GM12878 (cell line): ENCODE results near the gene HIVEP1. TPM values are rescaled to one million over a fixed set of nuclear protein-coding genes. Genes with fewer than 3 reads are reported as not detected.

Experiments
- ATAC-seq: fragments of 200-7000 bp; cut with Tn5 transposase; 3 replicates; pipeline ENCODE4 v1.9.1; 2020; ENCODE audit warnings: mild to moderate bottlenecking, moderate library complexity
- BruUV-seq: library from RNA; stranded (reverse); fragments of 400-500 nt; replicated peaks from 2 replicates; lab custom pipeline; 2021; lab: Mats Ljungman, UMichigan
- CTCF ChIA-PET: fragments of 300-600 bp; sonication (Branson Sonifier 250); formaldehyde crosslinking; extraction: SDS; loops from one replicate; lab custom pipeline; 2021; ENCODE audit warnings: inconsistent platforms; lab: Yijun Ruan, JAX
- POLR2A ChIA-PET: fragments of 350-600 bp; formaldehyde crosslinking; extraction: SDS; loops from one replicate; lab custom pipeline; 2021; ENCODE audit warnings: inconsistent platforms; lab: Charles Lee
- RAD21 ChIA-PET: fragments of 300-600 bp; sonication (Branson Sonifier 250); formaldehyde crosslinking; loops from one replicate; lab custom pipeline; 2023; ENCODE audit warnings: antibody characterized with exemption; ENCODE audit not compliant: unreplicated experiment; lab: Charles Lee
- SMC1A ChIA-PET: fragments of 300-600 bp; sonication (Branson Sonifier 250); formaldehyde crosslinking; loops from one replicate; lab custom pipeline; 2023; ENCODE audit not compliant: unreplicated experiment, uncharacterized antibody; lab: Charles Lee
- DNase-seq: peaks from one replicate; pipeline ENCODE4 v3.0.0-alpha.2; 2011; ENCODE audit warnings: low read depth, low spot score
- FAIRE-seq: peaks from 3 replicates; lab custom pipeline; 2011; peaks lifted over from hg19 to GRCh38; lab: Jason Lieb, UNC
- H2AFZ ChIP-seq: 2 replicates; pipeline ENCODE4 v1.6.0; 2011; ENCODE audit warnings: low read depth, low read length, control low read depth; ENCODE audit not compliant: control insufficient read depth
- H3K27ac ChIP-seq: 2 replicates; pipeline ENCODE4 v1.5.1; 2011; ENCODE audit warnings: control low read depth; ENCODE audit not compliant: control insufficient read depth, insufficient read depth
- H3K27me3 ChIP-seq, 2 experiments: replicated peaks in 1 of 2; 2 replicates each; pipeline versions ENCODE4 v1.6.0 to v1.6.1; 2011; ENCODE audit warnings: low read length in 1 of 2; ENCODE audit not compliant: control insufficient read depth in 2 of 2, insufficient read depth in 2 of 2
- H3K36me3 ChIP-seq, 2 experiments: 2 replicates each; pipeline ENCODE4 v1.5.1; 2011; ENCODE audit warnings: low read length in 1 of 2; ENCODE audit not compliant: control insufficient read depth in 2 of 2, insufficient read depth in 2 of 2
- H3K4me1 ChIP-seq: 2 replicates; pipeline ENCODE4 v1.6.1; 2011; ENCODE audit warnings: mild to moderate bottlenecking, low read length, moderate library complexity, mixed read lengths; ENCODE audit not compliant: control insufficient read depth, insufficient read depth
- H3K4me2 ChIP-seq: 2 replicates; pipeline ENCODE4 v1.6.0; 2011; ENCODE audit warnings: control low read depth; ENCODE audit not compliant: control insufficient read depth, insufficient read depth
- H3K4me3 ChIP-seq: fragments of 200-600 bp; sonication (generic); 2 replicates; pipeline ENCODE4 v1.5.1; 2016
- H3K79me2 ChIP-seq: 2 replicates; pipeline ENCODE4 v1.6.0; 2011; ENCODE audit warnings: low read length; ENCODE audit not compliant: control insufficient read depth, insufficient read depth
- H3K9ac ChIP-seq: 2 replicates; pipeline ENCODE4 v1.8.0; 2011; ENCODE audit warnings: low read length, control low read depth, mixed read lengths; ENCODE audit not compliant: control insufficient read depth, insufficient read depth
- H3K9me3 ChIP-seq: replicated peaks from 3 replicates; pipeline ENCODE4 v1.5.1; 2011; ENCODE audit warnings: mild to moderate bottlenecking, low read length; ENCODE audit not compliant: control insufficient read depth, insufficient read depth
- H4K20me1 ChIP-seq: 2 replicates; pipeline ENCODE4 v1.6.0; 2011; ENCODE audit not compliant: control insufficient read depth, insufficient read depth
- SMC3 ChIP-seq: IDR thresholded peaks from 2 replicates; pipeline ENCODE4 v1.6.1; 2011; ENCODE audit warnings: low read length, improper control_type of control experiment, borderline replicate concordance
- ZBTB40 ChIP-seq: fragments of 450-650 bp; IDR thresholded peaks from 2 replicates; pipeline ENCODE4 v1.6.1; 2016; ENCODE audit warnings: mild to moderate bottlenecking, moderate library complexity, borderline replicate concordance
- WGBS: methylation state at CpG from one replicate; pipeline ENCODE4 v1.1.6; 2016; ENCODE audit warnings: low lambda C conversion rate; ENCODE audit not compliant: insufficient replicate concordance, insufficient coverage; ENCODE audit errors: missing lambda C conversion rate; 5-methylcytosine and 5-hydroxymethylcytosine counted together
- in situ Hi-C: fragments of 300-500 bp; cut with MboI; formaldehyde crosslinking; loops from 9 replicates; pipeline ENCODE4 v1.14.3; 2018; ENCODE audit warnings: mixed read lengths
- intact Hi-C: fragments of 100-400 bp; cut with micrococcal nuclease; formaldehyde crosslinking; loops from one replicate; pipeline ENCODE4 v1.14.2; 2022; ENCODE audit not compliant: unreplicated experiment
- polyA plus RNA-seq, 11 experiments: library from polyadenylated mRNA; depleted of rRNA in 4 of 11; unstranded in 6 of 11; stranded (reverse) in 5 of 11; fragments of >200 nt; fragmentation: Nextera tagmentation in 4 of 11; fragmentation: Illumina TruSeq in 1 of 11; extraction: Ambion mirVana in 4 of 11; extraction: Trizol in 1 of 11; gene quantifications; 1 replicate in 1 of 11; 2 replicates in 10 of 11; pipeline versions ENCODE4 v1.2.1 to v1.2.3, GENCODE V29; 2011 to 2016; ENCODE audit warnings: inconsistent platforms in 2 of 11, missing spikeins in 2 of 11, low read depth in 1 of 11
- total RNA-seq, 4 experiments: library from RNA; depleted of rRNA in 3 of 4; stranded (reverse); fragments of >200 nt in 3 of 4; fragmentation: Illumina TruSeq in 1 of 4; extraction: Trizol in 1 of 4; gene quantifications; 2 replicates each; pipeline versions ENCODE4 v1.2.1 to v1.2.3, GENCODE V29; 2013 to 2021

HIVEP1 gene
- total and polyA plus RNA-seq, 10 of the 15 experiments (the other 5 are each of a cell fraction or from before 2014, with no cell fraction given), result 4.3 to 37.5 (median 21.6) TPM

GRCh38 chr6:12026833-12027232, 14.7 kb downstream of the HIVEP1 start:
- H3K9me3 ChIP-seq, result peaks cover 27% of the 10 kb centered on the region
- no peak overlapping the region for H3K4me2 ChIP-seq
- H3K4me3 ChIP-seq, result no peak overlapping the region
- no peaks in the 10 kb centered on the region for H3K27me3 ChIP-seq
- H3K4me1 ChIP-seq, result peaks cover 7% of the 10 kb centered on the region; the same call in 1 of the 2 replicates
- in situ Hi-C loops, result no loop called here
- peaks cover 88% of the 10 kb centered on the region for H3K79me2 ChIP-seq
- no TSS peak for BruUV-seq
- TF ChIP-seq SMC3, result no peak
- TF ChIP-seq ZBTB40, result peak; percentile 61
- ATAC-seq, result no peak
- no peak overlapping the region for H3K9ac ChIP-seq
- no peaks in the 10 kb centered on the region for H4K20me1 ChIP-seq
- intact Hi-C loops, result no loop called here
- no peak overlapping the region for H3K27ac ChIP-seq
- H3K36me3 ChIP-seq, result peaks cover 3 to 18% of the 10 kb centered on the region in 2 experiments; a peak in 3 of 4 replicates
- FAIRE-seq, result no peak
- ChIA-PET SMC1A (no interaction called here), POLR2A (no interaction called here), CTCF (no interaction called here), RAD21 (no interaction called here)
- no peak for DNase-seq
- 95% methylated on average over 1 of the region's 1 CpG for WGBS
- no peak overlapping the region for H2AFZ ChIP-seq
